ENCODE data around the gene KCTD17.

- TF ChIP-seq CTCF (IDR thresholded peaks at IDR 0.05) = no peak
- TF ChIP-seq POLR2A (IDR thresholded peaks at IDR 0.05) = no peak
These were observed 12.1 kb upstream of the KCTD17 start for GRCh38 chr22:37039466-37039865.

Measured in lower leg skin (tissue), 3 donors.